Fibroblast of mammary gland (primary cell): ENCODE data around the gene LRBA.

Experiments used
- DNase-seq: peaks from one replicate; pipeline ENCODE4 v3.0.0-alpha.2; 2010; ENCODE audit warnings: low read depth
- H3K4me3 ChIP-seq: 2 replicates; pipeline ENCODE4 v1.5.1; 2011; ENCODE audit warnings: low read depth, mild to moderate bottlenecking, low read length, moderate library complexity; ENCODE audit not compliant: control insufficient read depth
- CTCF ChIP-seq: conservative IDR thresholded peaks from 2 replicates; pipeline ENCODE4 v1.5.1; 2011; ENCODE audit warnings: low read depth, low read length, inconsistent platforms; ENCODE audit not compliant: control insufficient read depth, insufficient read depth

LRBA gene

GRCh38 chr4:150447356-150447755, 567.7 kb downstream of the LRBA start:
- TF ChIP-seq CTCF: no peak
- no peak for DNase-seq
- H3K4me3 ChIP-seq: no peak overlapping the region

- no peak for DNase-seq
- no peak overlapping the region for H3K4me3 ChIP-seq
- TF ChIP-seq CTCF: no peak
These were observed 575.6 kb downstream of the LRBA start for GRCh38 chr4:150439451-150439933.

GRCh38 chr4:150436598-150437370, 578.3 kb downstream of the LRBA start:
- H3K4me3 ChIP-seq: no peak overlapping the region
- TF ChIP-seq CTCF: no peak
- peak; percentile 9 for DNase-seq

- no peak overlapping the region for H3K4me3 ChIP-seq
- DNase-seq: no peak
- TF ChIP-seq CTCF: no peak
These were observed 583.9 kb downstream of the LRBA start for GRCh38 chr4:150431221-150431620.

GRCh38 chr4:150425161-150425560, 589.9 kb downstream of the LRBA start:
- H3K4me3 ChIP-seq: no peak overlapping the region
- no peak for TF ChIP-seq CTCF

GRCh38 chr4:150423503-150423902, 591.6 kb downstream of the LRBA start:
- no peak for DNase-seq
- no peak overlapping the region for H3K4me3 ChIP-seq

More at GRCh38 chr4:150425161-150425560, 589.9 kb downstream of the LRBA start:
- DNase-seq: no peak

More at GRCh38 chr4:150423503-150423902, 591.6 kb downstream of the LRBA start:
- no peak for TF ChIP-seq CTCF
